Measurements from ENCODE around the gene CAMK2A. TPM values are rescaled to one million over a fixed set of nuclear protein-coding genes. Genes with fewer than 3 reads are reported as not detected.

The CAMK2A gene
- total and polyA plus RNA-seq, 3 donors from 2014 or later = 0.24 to 0.70 (median 0.25) TPM

DNA sequence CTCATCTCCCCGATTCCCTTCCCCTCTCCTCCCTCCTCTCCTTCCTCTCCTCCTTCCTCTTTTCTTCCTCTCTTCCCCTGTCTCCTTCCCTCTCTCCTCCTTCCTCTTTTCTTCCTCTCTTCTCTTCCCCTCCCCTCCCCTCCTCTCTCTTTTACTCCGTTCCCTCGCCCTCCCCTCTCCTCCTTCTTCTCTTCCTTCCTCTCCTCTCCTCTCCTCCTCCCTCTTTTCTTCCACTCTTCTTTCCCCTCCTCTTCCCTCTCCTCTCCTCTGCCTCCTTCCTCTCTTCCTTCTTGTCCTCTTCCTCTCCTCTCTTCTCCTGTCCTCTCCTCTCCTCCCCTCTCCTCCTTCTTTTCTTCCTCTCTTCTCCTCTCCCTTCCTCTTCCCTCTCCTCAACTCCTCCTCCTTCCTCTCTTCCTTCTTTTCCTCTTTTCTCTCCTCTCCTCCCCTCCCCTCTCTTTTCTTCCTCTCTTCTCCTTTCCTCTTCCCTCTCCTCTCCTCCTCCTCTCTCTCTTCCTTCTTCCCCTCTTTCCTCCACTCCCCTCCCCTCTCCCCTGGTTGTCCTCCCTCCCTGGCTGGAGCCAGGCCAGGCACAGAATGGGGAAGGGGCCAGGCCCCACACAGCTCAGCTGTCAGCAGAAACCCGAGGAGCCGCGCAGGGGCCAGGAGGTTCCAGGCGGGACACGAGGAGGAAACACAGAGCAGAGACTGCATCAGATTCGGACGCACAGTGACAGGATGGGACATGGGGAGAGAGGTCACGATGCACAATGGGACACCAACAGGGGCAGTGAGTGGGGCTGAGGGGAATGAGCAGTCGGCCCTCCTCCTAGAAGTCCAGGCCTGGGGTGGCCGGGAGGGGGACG is 48.0 kb downstream of the CAMK2A start:
- Histone ChIP-seq H3K9me3 (no peaks in the 10 kb centered on the region), H3K4me1 (peaks cover 5% of the 10 kb centered on the region), H3K4me3 (no peak overlapping the region), H3K36me3 (ENCODE audit: low read depth, missing control alignments) (no peaks in the 10 kb centered on the region), H3K27ac (no peak overlapping the region), H3K27me3 (no peaks in the 10 kb centered on the region)
- intact Hi-C loops (cut with DNase I; ENCODE audit: low total_unique reads) = no loop called here
- DNase-seq = no peak
- TF ChIP-seq, protein P1, sequence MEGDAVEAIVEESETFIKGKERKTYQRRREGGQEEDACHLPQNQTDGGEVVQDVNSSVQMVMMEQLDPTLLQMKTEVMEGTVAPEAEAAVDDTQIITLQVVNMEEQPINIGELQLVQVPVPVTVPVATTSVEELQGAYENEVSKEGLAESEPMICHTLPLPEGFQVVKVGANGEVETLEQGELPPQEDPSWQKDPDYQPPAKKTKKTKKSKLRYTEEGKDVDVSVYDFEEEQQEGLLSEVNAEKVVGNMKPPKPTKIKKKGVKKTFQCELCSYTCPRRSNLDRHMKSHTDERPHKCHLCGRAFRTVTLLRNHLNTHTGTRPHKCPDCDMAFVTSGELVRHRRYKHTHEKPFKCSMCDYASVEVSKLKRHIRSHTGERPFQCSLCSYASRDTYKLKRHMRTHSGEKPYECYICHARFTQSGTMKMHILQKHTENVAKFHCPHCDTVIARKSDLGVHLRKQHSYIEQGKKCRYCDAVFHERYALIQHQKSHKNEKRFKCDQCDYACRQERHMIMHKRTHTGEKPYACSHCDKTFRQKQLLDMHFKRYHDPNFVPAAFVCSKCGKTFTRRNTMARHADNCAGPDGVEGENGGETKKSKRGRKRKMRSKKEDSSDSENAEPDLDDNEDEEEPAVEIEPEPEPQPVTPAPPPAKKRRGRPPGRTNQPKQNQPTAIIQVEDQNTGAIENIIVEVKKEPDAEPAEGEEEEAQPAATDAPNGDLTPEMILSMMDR (IDR thresholded peaks at IDR 0.05) = no peak
- no peak for TF ChIP-seq POLR2A (IDR thresholded peaks at IDR 0.05)
- WGBS, 2 donors = 88 to 90% methylated on average over 14 of the region's 14 CpGs

DNA sequence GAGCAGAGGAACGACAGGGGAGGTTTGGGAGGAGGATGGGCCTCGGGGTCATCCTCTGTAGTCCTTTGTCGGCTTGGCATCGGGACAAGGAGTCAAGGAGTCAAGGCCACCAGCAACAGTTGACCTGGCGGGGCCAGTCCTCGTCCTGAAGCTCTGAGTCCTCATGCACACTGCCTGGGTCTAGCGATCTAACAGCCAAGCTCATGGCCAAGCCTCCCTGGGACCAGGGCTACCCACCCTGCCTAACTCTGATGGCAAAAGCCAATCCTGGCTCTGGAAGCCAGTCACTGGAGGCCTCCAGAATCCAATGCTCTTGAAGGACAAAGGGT is 49.8 kb downstream of the CAMK2A start:
- 63% methylated on average over 6 to 7 of the region's 7 CpGs for WGBS, 2 donors
- H3K4me1 ChIP-seq = no peaks in the 10 kb centered on the region
- intact Hi-C loops (cut with DNase I; ENCODE audit: low total_unique reads) = no loop called here
- DNase-seq = no peak
- H3K36me3 ChIP-seq (ENCODE audit: low read depth, missing control alignments) = no peaks in the 10 kb centered on the region
- no peak overlapping the region for H3K4me3 ChIP-seq
- H3K27me3 ChIP-seq = no peaks in the 10 kb centered on the region
- H3K9me3 ChIP-seq = no peaks in the 10 kb centered on the region
- TF ChIP-seq, protein P1 (IDR thresholded peaks at IDR 0.05) = no peak
- no peak for TF ChIP-seq POLR2A (IDR thresholded peaks at IDR 0.05)
- no peak overlapping the region for H3K27ac ChIP-seq

DNA sequence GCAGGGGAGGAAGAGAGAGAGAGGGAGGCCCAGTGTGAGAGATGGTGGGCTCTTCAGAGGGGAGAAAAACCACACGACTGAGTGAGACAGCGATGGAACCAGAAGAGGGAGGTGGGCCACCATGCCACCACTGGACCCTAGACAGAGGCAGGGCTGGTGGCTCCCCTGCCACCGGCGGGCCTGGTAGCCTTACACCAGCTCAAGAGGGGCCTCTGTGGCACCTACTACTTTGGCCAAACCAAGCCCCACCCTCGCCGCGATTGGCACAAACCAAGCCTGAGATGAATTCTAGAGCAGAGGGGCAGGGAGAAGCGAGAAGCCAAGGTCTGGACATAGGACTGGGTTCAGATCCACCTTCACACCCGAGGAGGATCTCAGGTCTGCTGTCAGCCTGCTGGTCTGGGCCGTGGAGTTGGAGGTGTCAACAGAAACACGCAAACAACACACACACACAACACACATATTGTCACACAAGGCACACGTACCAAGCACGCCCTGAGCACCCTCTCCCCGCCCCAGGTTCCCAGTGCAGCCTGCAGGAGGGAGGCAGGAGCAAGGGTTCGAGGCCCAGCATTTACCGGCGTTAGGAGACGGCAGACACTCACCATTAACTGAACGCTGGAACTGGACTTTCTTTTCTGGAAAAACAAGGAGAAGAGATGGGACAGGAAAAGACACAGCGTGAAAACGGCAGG is 50.3 kb downstream of the CAMK2A start:
- no peak for TF ChIP-seq POLR2A (IDR thresholded peaks at IDR 0.05)
- TF ChIP-seq, protein P1 (IDR thresholded peaks at IDR 0.05) = no peak
- intact Hi-C loops (cut with DNase I; ENCODE audit: low total_unique reads) = no loop called here

DNA sequence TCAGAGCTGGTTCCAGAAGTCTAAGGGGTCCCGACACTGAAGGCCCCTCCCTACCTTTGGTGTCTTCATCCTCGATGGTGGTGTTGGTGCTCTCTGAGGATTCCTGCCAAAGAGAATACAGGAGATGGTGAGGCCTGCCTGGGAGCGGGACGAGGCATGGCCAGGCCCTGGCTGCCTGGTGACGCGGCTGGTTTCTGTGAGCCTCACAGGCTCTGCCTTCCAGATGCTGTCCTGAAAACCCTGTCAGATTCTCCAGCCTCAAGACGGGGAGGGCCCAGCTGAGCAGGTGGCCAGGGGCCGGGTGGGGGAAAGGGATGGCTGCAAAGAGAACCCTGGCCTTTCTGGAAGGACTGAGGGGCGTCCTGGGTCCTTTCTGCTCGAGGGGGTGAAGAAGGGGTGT is 50.9 kb downstream of the CAMK2A start:
- 89 to 99% methylated on average over 10 of the region's 10 CpGs for WGBS, 2 donors
- no peak overlapping the region for H3K27ac ChIP-seq

More for the DNA sequence above, 50.3 kb downstream of the CAMK2A start:
- 87 to 90% methylated on average over 19 to 21 of the region's 21 CpGs for WGBS, 2 donors
- Histone ChIP-seq H3K36me3 (ENCODE audit: low read depth, missing control alignments) (no peaks in the 10 kb centered on the region), H3K4me3 (no peak overlapping the region), H3K4me1 (no peaks in the 10 kb centered on the region), H3K27me3 (no peaks in the 10 kb centered on the region), H3K9me3 (no peaks in the 10 kb centered on the region), H3K27ac (no peak overlapping the region)
- DNase-seq = no peak

More for the DNA sequence above, 50.9 kb downstream of the CAMK2A start:
- H3K4me1 ChIP-seq = no peaks in the 10 kb centered on the region
- TF ChIP-seq POLR2A (IDR thresholded peaks at IDR 0.05) = no peak
- TF ChIP-seq, protein P1 (IDR thresholded peaks at IDR 0.05) = no peak
- H3K4me3 ChIP-seq = no peak overlapping the region
- no peaks in the 10 kb centered on the region for H3K27me3 ChIP-seq
- H3K9me3 ChIP-seq = no peaks in the 10 kb centered on the region
- intact Hi-C loops (cut with DNase I; ENCODE audit: low total_unique reads) = no loop called here
- DNase-seq = no peak
- H3K36me3 ChIP-seq (ENCODE audit: low read depth, missing control alignments) = no peaks in the 10 kb centered on the region

All from testis (tissue), 3 donors.